AG08396 (cell line): ENCODE data around the gene UHRF2.
"Not testable (repeated sequence)": the region's sequence is repeated elsewhere in the genome, so short reads cannot be mapped to it uniquely, and the experiment has no call there.

Experiments
- DNase-seq: peaks from one replicate; pipeline ENCODE4 v3.0.0; 2012; ENCODE audit warnings: low spot score, mixed read lengths

Gene UHRF2

GRCh38 chr9:6412487-6413364 lies at the start of gene UHRF2:
UHRF2 (plus strand) TSS chr9:6413199; CDS start chr9:6413491, 292 bp downstream.
- peak; percentile 97 for DNase-seq

DNA sequence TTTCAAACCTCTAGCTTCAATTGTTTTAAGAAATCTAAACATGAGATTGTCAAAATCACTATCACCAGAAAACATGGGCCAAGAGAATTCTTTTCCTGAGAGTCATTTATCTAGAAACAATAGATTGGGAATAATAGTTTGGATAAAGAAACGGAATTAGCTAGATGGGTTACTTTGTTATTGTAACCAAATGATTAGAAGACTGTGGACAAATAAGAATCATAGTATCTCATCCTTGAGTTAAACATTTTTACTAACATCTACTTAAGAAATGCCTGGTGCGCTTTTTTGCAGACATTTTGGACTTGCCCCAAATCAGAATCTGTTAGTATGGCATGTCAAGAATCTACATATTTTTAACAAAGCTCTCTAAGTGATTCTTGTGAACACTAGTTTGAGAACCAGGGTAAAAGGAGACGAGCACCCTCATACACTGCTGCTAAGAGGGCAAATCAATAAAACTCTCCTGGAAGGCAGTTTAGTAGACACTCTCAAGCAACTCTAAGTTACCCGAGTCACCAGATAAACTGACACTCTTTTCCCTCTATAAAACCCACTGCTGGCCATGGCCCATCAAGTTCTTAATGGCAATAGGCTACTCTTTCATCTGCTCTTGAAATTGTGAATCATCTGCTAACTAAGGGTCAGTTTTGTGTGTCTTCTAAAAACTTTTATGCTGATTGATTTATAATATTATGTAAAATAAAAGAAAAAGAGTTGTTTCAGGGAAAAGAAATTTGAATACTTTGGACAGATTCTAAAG lies 45.7 kb upstream of the UHRF2 start:
- DNase-seq = no peak

DNA sequence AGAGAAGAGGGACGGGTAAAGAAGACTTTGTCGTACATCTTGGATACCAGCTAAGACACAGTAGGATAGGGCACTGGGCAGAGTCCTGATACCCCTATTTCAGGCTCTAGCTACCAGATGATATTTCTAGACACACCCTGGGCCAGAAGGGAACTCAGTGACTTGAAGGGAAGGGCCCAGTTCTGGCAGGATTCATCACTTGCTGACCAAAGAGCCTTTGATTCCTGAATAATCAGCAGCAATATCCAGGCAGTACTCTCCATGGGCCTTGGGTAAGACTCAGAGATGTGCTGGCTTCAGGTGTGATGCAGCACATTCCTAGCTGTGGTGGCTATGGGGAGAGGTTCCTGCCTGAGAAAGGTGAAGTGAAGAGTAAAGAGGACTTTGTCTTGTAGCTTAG lies 44.2 kb upstream of the UHRF2 start:
- DNase-seq = no peak

- DNase-seq = not testable (repeated sequence)
These were observed 31.5 kb upstream of the UHRF2 start for GRCh38 chr9:6381477-6382012.

DNA sequence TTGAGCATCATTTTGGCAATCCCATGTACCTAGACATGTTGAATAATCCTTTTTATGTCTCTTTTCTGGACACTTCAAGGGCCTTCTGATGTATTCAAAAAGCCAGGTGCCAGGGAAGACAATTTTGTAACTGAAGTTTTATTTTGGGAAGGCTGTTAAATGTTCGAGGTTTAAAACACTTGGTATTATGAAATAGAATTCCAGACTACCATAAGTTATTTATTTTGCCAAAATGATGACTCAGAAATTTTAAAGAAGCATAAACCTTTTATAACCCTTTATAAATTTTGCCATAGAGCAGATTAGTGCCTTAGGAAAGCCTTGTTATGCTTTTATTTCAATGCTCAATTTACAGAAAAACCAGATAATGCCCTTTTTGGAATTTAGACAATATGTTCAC lies 30.3 kb upstream of the UHRF2 start:
- DNase-seq = no peak

- peak; percentile 35 for DNase-seq
These were observed 29.3 kb upstream of the UHRF2 start for GRCh38 chr9:6383551-6384225.

DNA sequence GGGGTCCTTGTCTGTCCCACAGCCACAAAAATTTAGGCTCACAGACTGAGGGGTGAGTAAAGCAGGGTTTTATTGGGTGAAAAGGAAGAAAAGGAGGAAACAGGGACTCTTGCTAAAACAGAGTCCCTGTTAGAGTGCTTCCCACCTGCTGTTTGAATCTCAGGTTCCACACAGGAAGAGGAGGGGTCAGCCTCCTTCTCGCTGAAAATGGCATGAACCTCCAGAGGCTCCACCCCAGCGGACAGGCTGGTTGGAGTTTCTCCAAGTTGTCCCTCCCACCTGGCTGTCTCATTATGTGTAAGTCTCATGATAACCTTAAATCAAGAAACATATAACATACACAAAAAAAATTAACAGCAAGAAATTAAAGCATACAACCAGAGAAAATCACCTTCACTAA lies 28.3 kb upstream of the UHRF2 start:
- DNase-seq = no peak

DNA sequence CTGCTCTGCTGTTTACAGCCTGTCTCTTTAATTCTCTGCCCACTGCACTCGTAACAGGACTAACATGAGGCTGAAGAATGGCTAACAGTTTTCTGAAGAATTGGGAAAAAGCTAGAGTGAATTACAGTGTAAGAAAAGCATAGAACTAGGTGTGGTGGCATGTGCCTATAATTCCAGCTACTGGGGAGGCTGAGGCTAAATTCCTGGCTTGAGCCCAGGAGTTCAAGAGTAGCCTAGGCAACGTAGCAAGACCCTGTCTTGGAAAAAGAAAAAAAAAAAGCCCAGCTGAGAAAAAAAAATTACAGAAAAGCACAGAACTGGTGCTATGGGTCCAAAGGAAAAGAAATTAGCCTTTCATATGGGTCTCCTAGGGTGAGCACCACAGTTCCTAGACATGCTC lies 13.9 kb upstream of the UHRF2 start:
- no peak for DNase-seq

GRCh38 chr9:6405371-6405770 lies 7.6 kb upstream of the UHRF2 start:
- no peak for DNase-seq

- no peak for DNase-seq
These were observed 5.2 kb upstream of the UHRF2 start for GRCh38 chr9:6407778-6408177.

GRCh38 chr9:6408320-6408719 lies 4.7 kb upstream of the UHRF2 start:
- DNase-seq = no peak

DNA sequence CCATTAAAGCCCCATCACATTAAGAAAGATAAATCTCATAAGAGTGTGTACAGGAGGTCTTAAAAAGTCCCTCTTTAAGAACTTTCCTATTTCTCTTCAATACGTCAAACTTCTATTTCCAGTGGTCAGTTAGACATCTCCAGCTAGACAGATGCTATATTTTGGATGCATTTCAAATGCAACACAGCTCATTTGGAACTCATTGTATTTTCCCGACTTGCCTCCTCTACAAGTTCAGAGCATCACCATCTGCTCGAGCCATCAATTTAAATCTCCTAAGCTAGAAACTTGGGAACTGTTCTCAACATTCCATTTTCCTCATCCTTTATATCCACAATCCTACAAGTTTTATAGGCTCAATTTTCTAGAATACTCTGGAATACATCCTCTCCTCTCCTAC lies 3.2 kb upstream of the UHRF2 start:
- no peak for DNase-seq

DNA sequence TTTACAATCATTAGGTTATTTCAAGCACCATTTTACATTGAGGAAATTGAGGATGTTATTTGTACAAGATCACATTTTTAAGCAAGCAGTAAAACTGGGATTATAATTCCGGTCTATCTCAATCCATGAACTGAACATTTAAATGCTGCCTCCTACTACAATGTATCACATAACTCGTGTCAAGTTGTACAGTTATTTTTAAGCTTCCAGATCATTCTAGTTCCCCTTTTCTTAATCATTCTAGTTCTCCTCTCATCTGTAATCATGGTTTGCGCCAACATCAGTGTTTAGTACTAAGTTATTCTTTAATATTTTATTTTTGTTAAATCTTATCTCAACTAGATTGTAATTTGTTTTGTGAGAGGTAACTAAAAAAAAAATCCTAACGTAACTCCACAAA lies 2.4 kb upstream of the UHRF2 start:
- no peak for DNase-seq

- peak; percentile 32 for DNase-seq
These were observed 607 bp downstream of the UHRF2 start for GRCh38 chr9:6413365-6414246.

GRCh38 chr9:6414247-6414641 lies 1.2 kb downstream of the UHRF2 start:
- DNase-seq = peak; percentile 67

GRCh38 chr9:6415266-6415665 lies 2.3 kb downstream of the UHRF2 start:
- DNase-seq = no peak

DNA sequence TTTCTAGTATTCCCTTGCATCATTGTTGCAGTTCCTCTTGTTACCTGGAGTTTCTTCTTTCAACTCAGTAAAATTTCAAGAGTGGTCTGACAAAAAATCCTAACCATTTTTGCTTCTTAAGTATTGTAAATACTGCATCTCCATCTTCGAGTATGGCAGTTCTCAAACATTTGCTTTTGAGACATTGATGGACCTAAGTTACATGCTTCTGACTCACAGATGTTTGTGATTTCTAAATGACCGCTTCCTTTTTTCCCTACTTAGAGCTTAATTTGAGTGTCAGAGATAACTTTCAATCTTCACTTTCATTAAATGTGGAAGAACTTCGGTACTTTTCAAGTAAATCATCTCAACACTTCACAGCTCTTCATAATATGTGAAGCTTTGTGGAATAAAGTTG lies 4.2 kb downstream of the UHRF2 start:
- no peak for DNase-seq

GRCh38 chr9:6418764-6419163 lies 5.8 kb downstream of the UHRF2 start:
- DNase-seq = no peak

DNA sequence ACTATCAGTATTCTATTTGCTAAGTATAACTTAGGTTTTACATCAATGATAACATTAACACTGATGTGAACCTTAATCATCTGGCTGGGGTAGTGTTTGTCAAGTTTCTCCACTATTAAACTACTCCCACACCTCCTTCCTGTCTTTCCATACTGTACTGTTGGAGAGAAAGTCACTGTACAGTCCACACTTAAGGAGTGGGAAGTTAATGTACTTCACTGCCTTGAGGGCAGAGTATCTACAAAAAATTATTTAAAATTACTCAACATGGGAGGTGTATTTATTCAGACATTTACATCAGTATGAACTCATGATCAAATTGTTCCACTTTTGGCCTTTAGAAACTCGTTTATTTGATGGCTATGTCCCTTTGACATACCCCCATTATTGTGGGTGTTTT lies 11.9 kb downstream of the UHRF2 start:
- no peak for DNase-seq

GRCh38 chr9:6426117-6426516 lies 13.1 kb downstream of the UHRF2 start:
- no peak for DNase-seq
